Karpas-422 (cell line): ENCODE data around the gene HIVEP3. TPM values are rescaled to one million over a fixed set of nuclear protein-coding genes. Genes with fewer than 3 reads are reported as not detected.

Source experiments
- DNase-seq: peaks from one replicate; pipeline ENCODE4 v3.0.0-alpha.2; 2015
- H2AFZ ChIP-seq: fragments of 200-600 bp; sonication (generic); 2 replicates; pipeline ENCODE4 v1.6.1; 2014; ENCODE audit warnings: antibody characterized with exemption, low read length, mixed read lengths
- H3K27ac ChIP-seq: fragments of 200-600 bp; sonication (generic); 2 replicates; pipeline ENCODE4 v1.5.1; 2014; ENCODE audit warnings: mild to moderate bottlenecking, low read length, moderate library complexity
- H3K27me3 ChIP-seq: fragments of 200-600 bp; sonication (generic); 2 replicates; pipeline ENCODE4 v1.6.1; 2014; ENCODE audit warnings: low read length, mixed read lengths
- H3K36me3 ChIP-seq: fragments of 200-600 bp; sonication (generic); 2 replicates; pipeline ENCODE4 v1.6.1; 2014; ENCODE audit warnings: low read length, mixed read lengths; ENCODE audit not compliant: insufficient read depth
- H3K4me1 ChIP-seq: fragments of 200-600 bp; sonication (generic); 2 replicates; pipeline ENCODE4 v1.6.1; 2014; ENCODE audit warnings: mild to moderate bottlenecking, low read length, mixed read lengths
- H3K4me2 ChIP-seq: fragments of 200-600 bp; sonication (generic); 2 replicates; pipeline ENCODE4 v1.6.1; 2014; ENCODE audit warnings: low read length, low read depth, mild to moderate bottlenecking; ENCODE audit not compliant: poor library complexity, severe bottlenecking
- H3K4me3 ChIP-seq: fragments of 200-600 bp; sonication (generic); 2 replicates; pipeline ENCODE4 v1.5.1; 2014; ENCODE audit warnings: mild to moderate bottlenecking, antibody characterized with exemption, low read length, mixed read lengths
- H3K79me2 ChIP-seq: fragments of 200-600 bp; sonication (generic); 2 replicates; pipeline ENCODE4 v1.6.1; 2014; ENCODE audit warnings: mild to moderate bottlenecking, low read length, mixed read lengths
- H3K9ac ChIP-seq: fragments of 200-600 bp; sonication (generic); 2 replicates; pipeline ENCODE4 v1.6.0; 2014; ENCODE audit warnings: low read length
- H3K9me2 ChIP-seq: fragments of 200-600 bp; sonication (generic), shearing (Covaris generic); replicated peaks from 2 replicates; pipeline ENCODE4 v1.6.0; 2014; ENCODE audit warnings: mild to moderate bottlenecking, low read length, moderate library complexity; ENCODE audit not compliant: insufficient read depth
- H3K9me3 ChIP-seq: fragments of 300-700, 200-600 bp; sonication (generic); 2 replicates; pipeline ENCODE4 v1.6.1; 2014; ENCODE audit warnings: low read length, mixed read lengths
- H4K20me1 ChIP-seq: fragments of 200-600 bp; sonication (generic); 2 replicates; pipeline ENCODE4 v1.6.1; 2014; ENCODE audit warnings: mild to moderate bottlenecking, antibody characterized with exemption, low read length, low read depth; ENCODE audit not compliant: insufficient read depth
- total RNA-seq: library from RNA; depleted of rRNA; stranded (reverse); fragments of >200 nt; shearing (Covaris generic); gene quantifications from 2 replicates; pipeline ENCODE4 v1.2.3, GENCODE V29; 2014; ENCODE audit warnings: low replicate concordance

The HIVEP3 gene
- total RNA-seq, 1 experiment from 2014 or later: 1.3 TPM

GRCh38 chr1:41708332-41708731 lies 210.4 kb downstream of the HIVEP3 start:
- peak; percentile 72 for DNase-seq
- H3K4me3 ChIP-seq: no peak overlapping the region
- H3K9me3 ChIP-seq: no peaks in the 10 kb centered on the region
- no peaks in the 10 kb centered on the region for H4K20me1 ChIP-seq
- H3K36me3 ChIP-seq: no peaks in the 10 kb centered on the region
- H3K9ac ChIP-seq: no peak overlapping the region
- H2AFZ ChIP-seq: 0 out of 2 replicates have a peak overlapping the region, but pooled peaks have one; percentile 28
- no peaks in the 10 kb centered on the region for H3K9me2 ChIP-seq
- H3K79me2 ChIP-seq: no peaks in the 10 kb centered on the region
- peak overlapping the region; percentile 5 for H3K4me2 ChIP-seq
- peaks cover 15% of the 10 kb centered on the region for H3K4me1 ChIP-seq
- no peak overlapping the region for H3K27ac ChIP-seq
- no peaks in the 10 kb centered on the region for H3K27me3 ChIP-seq

GRCh38 chr1:41707793-41708192 lies 210.9 kb downstream of the HIVEP3 start:
- Histone ChIP-seq H2AFZ (no peak overlapping the region), H4K20me1 (no peaks in the 10 kb centered on the region), H3K4me3 (no peak overlapping the region), H3K9me3 (no peaks in the 10 kb centered on the region), H3K27me3 (no peaks in the 10 kb centered on the region), H3K4me2 (no peak overlapping the region), H3K9ac (no peak overlapping the region), H3K36me3 (no peaks in the 10 kb centered on the region), H3K4me1 (peaks cover 15% of the 10 kb centered on the region), H3K9me2 (no peaks in the 10 kb centered on the region), H3K79me2 (no peaks in the 10 kb centered on the region), H3K27ac (no peak overlapping the region)
- DNase-seq: no peak

GRCh38 chr1:41705798-41706197 lies 212.9 kb downstream of the HIVEP3 start:
- H4K20me1 ChIP-seq: no peaks in the 10 kb centered on the region
- no peaks in the 10 kb centered on the region for H3K79me2 ChIP-seq
- no peak overlapping the region for H3K9ac ChIP-seq
- H3K4me2 ChIP-seq: no peak overlapping the region
- no peaks in the 10 kb centered on the region for H3K36me3 ChIP-seq
- no peak for DNase-seq
- no peak overlapping the region for H2AFZ ChIP-seq
- H3K27me3 ChIP-seq: no peaks in the 10 kb centered on the region
- H3K27ac ChIP-seq: no peak overlapping the region
- H3K9me2 ChIP-seq: no peaks in the 10 kb centered on the region
- no peak overlapping the region for H3K4me3 ChIP-seq
- peaks cover 15% of the 10 kb centered on the region for H3K4me1 ChIP-seq
- no peaks in the 10 kb centered on the region for H3K9me3 ChIP-seq

- Histone ChIP-seq H3K9me3 (no peaks in the 10 kb centered on the region), H3K27me3 (no peaks in the 10 kb centered on the region), H3K79me2 (no peaks in the 10 kb centered on the region), H3K36me3 (no peaks in the 10 kb centered on the region), H3K4me1 (peaks cover 15% of the 10 kb centered on the region), H3K4me2 (no peak overlapping the region), H4K20me1 (no peaks in the 10 kb centered on the region), H3K4me3 (no peak overlapping the region), H2AFZ (no peak overlapping the region), H3K27ac (no peak overlapping the region), H3K9me2 (no peaks in the 10 kb centered on the region), H3K9ac (no peak overlapping the region)
- no peak for DNase-seq
Observed at GRCh38 chr1:41704196-41704595, 214.5 kb downstream of the HIVEP3 start.

- H3K4me3 ChIP-seq: no peak overlapping the region
- no peak for DNase-seq
- H2AFZ ChIP-seq: no peak overlapping the region
- H3K4me2 ChIP-seq: no peak overlapping the region
- H3K27me3 ChIP-seq: no peaks in the 10 kb centered on the region
- no peaks in the 10 kb centered on the region for H3K9me3 ChIP-seq
- H3K9ac ChIP-seq: no peak overlapping the region
- no peaks in the 10 kb centered on the region for H3K79me2 ChIP-seq
- H4K20me1 ChIP-seq: no peaks in the 10 kb centered on the region
- no peaks in the 10 kb centered on the region for H3K9me2 ChIP-seq
- no peaks in the 10 kb centered on the region for H3K36me3 ChIP-seq
- H3K27ac ChIP-seq: no peak overlapping the region
- peaks cover 5% of the 10 kb centered on the region for H3K4me1 ChIP-seq
Observed at GRCh38 chr1:41702771-41703170, 216.0 kb downstream of the HIVEP3 start.

- Histone ChIP-seq H3K4me3 (no peak overlapping the region), H2AFZ (no peak overlapping the region), H3K27ac (no peak overlapping the region), H3K4me1 (no peaks in the 10 kb centered on the region), H3K79me2 (no peaks in the 10 kb centered on the region), H4K20me1 (no peaks in the 10 kb centered on the region), H3K9me2 (no peaks in the 10 kb centered on the region), H3K36me3 (no peaks in the 10 kb centered on the region), H3K9me3 (no peaks in the 10 kb centered on the region), H3K4me2 (no peak overlapping the region), H3K27me3 (no peaks in the 10 kb centered on the region), H3K9ac (no peak overlapping the region)
- DNase-seq: no peak
Observed at GRCh38 chr1:41700986-41701535, 217.7 kb downstream of the HIVEP3 start.

- no peak for DNase-seq
- no peak overlapping the region for H2AFZ ChIP-seq
- no peaks in the 10 kb centered on the region for H3K27me3 ChIP-seq
- no peak overlapping the region for H3K4me3 ChIP-seq
- H3K9me3 ChIP-seq: no peaks in the 10 kb centered on the region
- H3K4me1 ChIP-seq: no peaks in the 10 kb centered on the region
- no peak overlapping the region for H3K9ac ChIP-seq
- no peak overlapping the region for H3K27ac ChIP-seq
- H3K9me2 ChIP-seq: no peaks in the 10 kb centered on the region
- no peaks in the 10 kb centered on the region for H3K79me2 ChIP-seq
- H4K20me1 ChIP-seq: no peaks in the 10 kb centered on the region
- H3K4me2 ChIP-seq: no peak overlapping the region
- H3K36me3 ChIP-seq: no peaks in the 10 kb centered on the region
Observed at GRCh38 chr1:41700581-41700980, 218.1 kb downstream of the HIVEP3 start.

GRCh38 chr1:41699861-41700248 lies 218.9 kb downstream of the HIVEP3 start:
- H3K9me3 ChIP-seq: no peaks in the 10 kb centered on the region
- H3K4me2 ChIP-seq: no peak overlapping the region
- no peaks in the 10 kb centered on the region for H4K20me1 ChIP-seq
- no peaks in the 10 kb centered on the region for H3K9me2 ChIP-seq
- H3K9ac ChIP-seq: no peak overlapping the region
- no peak overlapping the region for H2AFZ ChIP-seq
- H3K27me3 ChIP-seq: no peaks in the 10 kb centered on the region
- no peak overlapping the region for H3K4me3 ChIP-seq
- no peaks in the 10 kb centered on the region for H3K4me1 ChIP-seq
- no peak for DNase-seq
- H3K36me3 ChIP-seq: no peaks in the 10 kb centered on the region
- H3K79me2 ChIP-seq: no peaks in the 10 kb centered on the region
- H3K27ac ChIP-seq: no peak overlapping the region
